Left ventricle myocardium inferior (tissue), 1 donor: ENCODE data around the gene CTXND1. TPM values are rescaled to one million over a fixed set of nuclear protein-coding genes. Genes with fewer than 3 reads are reported as not detected.

ENCODE experiments used
- DNase-seq: peaks from one replicate; pipeline ENCODE4 v3.0.0-alpha.2; 2020
- H3K27ac ChIP-seq: fragments of 200-600 bp; replicated peaks from 2 replicates; pipeline ENCODE4 v1.8.0; 2021
- H3K27me3 ChIP-seq: fragments of 200-600 bp; 2 replicates; pipeline ENCODE4 v1.8.0; 2021; ENCODE audit warnings: low read depth
- H3K36me3 ChIP-seq: fragments of 200-600 bp; 2 replicates; pipeline ENCODE4 v1.8.0; 2021
- H3K4me1 ChIP-seq: fragments of 200-600 bp; 2 replicates; pipeline ENCODE4 v1.8.0; 2021
- H3K4me3 ChIP-seq: fragments of 200-600 bp; 2 replicates; pipeline ENCODE4 v1.8.0; 2021; ENCODE audit warnings: mild to moderate bottlenecking, moderate library complexity
- H3K9me3 ChIP-seq: fragments of 200-600 bp; replicated peaks from 2 replicates; pipeline ENCODE4 v1.8.0; 2021
- intact Hi-C: fragments of 100-400 bp; cut with micrococcal nuclease; formaldehyde crosslinking; loops from one replicate; pipeline ENCODE4 v1.11.0; 2022
- total RNA-seq: library from RNA; stranded (reverse); fragmentation: NEBNext Ultra II Directional; extraction: Animal tissue kit (Norgen Biotek cat#: 25700); gene quantifications from one replicate; pipeline ENCODE4 v1.2.1, GENCODE V29; 2021
- TF ChIP-seq, protein P1 (sequence below): fragments of 200-600 bp; IDR thresholded peaks from 2 replicates; pipeline ENCODE4 v1.8.0; 2021; ENCODE audit warnings: antibody characterized with exemption, mild to moderate bottlenecking, borderline replicate concordance
- donor health status: DM: no; HTN: yes; CAD: no; lungs with severe emphysema.

CTXND1 gene
- total RNA-seq, 1 donor from 2014 or later, result 2.1 TPM

DNA sequence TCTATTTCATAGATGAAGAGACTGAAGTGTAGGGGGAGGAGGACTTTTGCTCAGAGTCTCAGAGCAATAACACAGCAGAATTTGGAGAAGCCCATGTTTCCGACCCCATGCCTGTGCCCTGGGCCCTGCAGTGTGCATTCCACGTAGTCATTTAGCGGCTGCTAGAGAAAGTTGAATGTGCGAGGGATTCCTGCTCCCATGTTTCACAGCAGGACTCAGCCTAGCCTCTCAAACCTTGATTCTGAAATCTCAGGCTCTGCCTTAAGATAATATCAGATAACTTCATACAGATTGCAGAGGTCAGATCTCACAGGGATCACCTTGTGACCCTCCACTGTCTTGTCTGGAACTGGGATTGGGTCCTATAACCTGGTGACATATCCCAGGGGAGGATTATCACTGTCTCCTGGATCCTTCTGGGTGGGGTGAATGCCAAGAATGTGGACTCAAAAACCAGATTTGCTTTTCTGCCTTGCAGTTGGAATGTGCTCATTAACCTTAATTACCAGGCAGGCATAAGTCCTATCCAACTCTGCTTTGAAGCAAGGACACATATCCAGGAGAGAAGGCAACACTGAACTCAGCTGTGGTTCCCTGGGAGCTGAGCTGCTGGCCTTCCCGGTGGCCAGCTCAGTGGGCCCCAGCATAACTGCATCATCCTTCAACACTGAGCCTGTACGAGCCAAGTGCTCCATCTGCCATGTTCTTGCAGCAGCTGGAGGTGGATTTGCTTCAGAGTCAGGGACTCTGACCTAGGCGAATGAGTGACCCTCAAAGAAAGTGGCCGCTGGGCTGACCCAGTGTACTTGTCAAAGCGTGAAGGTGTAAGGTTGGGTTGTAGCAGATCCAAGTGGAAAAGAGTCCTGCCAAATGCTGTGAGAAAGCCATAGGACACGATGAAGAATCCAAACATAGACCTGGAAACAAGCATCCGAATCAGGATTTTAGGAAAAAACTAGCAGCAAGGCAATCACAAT lies 43.0 kb downstream of the CTXND1 start:
- peaks cover 32% of the 10 kb centered on the region for H3K4me1 ChIP-seq
- H3K4me3 ChIP-seq, result no peak overlapping the region
- H3K9me3 ChIP-seq, result peaks cover 12% of the 10 kb centered on the region
- no peak for DNase-seq
- no peaks in the 10 kb centered on the region for H3K36me3 ChIP-seq
- peaks cover 8% of the 10 kb centered on the region for H3K27me3 ChIP-seq
- TF ChIP-seq, protein P1, sequence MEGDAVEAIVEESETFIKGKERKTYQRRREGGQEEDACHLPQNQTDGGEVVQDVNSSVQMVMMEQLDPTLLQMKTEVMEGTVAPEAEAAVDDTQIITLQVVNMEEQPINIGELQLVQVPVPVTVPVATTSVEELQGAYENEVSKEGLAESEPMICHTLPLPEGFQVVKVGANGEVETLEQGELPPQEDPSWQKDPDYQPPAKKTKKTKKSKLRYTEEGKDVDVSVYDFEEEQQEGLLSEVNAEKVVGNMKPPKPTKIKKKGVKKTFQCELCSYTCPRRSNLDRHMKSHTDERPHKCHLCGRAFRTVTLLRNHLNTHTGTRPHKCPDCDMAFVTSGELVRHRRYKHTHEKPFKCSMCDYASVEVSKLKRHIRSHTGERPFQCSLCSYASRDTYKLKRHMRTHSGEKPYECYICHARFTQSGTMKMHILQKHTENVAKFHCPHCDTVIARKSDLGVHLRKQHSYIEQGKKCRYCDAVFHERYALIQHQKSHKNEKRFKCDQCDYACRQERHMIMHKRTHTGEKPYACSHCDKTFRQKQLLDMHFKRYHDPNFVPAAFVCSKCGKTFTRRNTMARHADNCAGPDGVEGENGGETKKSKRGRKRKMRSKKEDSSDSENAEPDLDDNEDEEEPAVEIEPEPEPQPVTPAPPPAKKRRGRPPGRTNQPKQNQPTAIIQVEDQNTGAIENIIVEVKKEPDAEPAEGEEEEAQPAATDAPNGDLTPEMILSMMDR, result no peak
- no peak overlapping the region for H3K27ac ChIP-seq
- intact Hi-C loops, result no loop called here

DNA sequence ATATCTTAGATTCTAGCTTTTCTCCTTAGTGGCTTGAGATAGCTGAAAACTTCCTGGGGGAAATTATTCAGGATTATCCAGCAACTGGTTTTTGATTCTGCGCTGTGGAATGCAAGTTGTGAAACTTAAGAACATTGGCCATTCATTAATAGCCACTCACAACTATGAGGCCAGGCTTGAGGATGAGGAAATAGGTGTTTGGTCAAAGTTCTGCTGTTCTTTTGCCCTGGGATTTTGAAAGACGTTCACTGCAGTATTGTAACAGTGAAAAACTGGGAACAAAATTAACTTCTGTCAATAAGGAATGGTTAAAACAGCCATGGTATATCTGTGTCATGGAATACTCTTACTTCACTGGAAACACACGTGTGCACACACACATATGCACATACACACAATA lies 44.1 kb downstream of the CTXND1 start:
- Histone ChIP-seq H3K27me3 (peaks cover 10% of the 10 kb centered on the region), H3K36me3 (no peaks in the 10 kb centered on the region), H3K4me3 (no peak overlapping the region), H3K27ac (no peak overlapping the region), H3K9me3 (peaks cover 4% of the 10 kb centered on the region), H3K4me1 (peaks cover 32% of the 10 kb centered on the region)
- TF ChIP-seq, protein P1, result no peak
- intact Hi-C loops, result no loop called here
- no peak for DNase-seq

DNA sequence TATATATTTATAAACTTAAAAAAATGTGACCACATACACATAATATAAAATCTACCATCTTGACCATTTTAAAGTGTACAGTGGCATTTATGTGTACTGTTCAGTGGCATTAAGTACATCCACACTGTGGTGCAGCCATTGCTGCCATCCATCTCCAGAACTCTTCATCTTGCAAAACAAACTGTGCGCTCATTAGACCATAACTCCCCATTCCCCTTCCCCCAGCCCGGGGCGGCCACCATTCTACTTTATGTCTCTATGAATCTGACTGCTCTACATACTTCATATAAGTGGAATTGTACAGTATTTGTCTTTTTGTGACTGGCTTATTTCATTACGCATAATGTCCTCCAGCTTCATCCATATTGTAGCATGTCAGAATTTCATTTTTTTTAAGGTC lies 47.8 kb downstream of the CTXND1 start:
- H3K9me3 ChIP-seq, result no peaks in the 10 kb centered on the region
- intact Hi-C loops, result no loop called here

DNA sequence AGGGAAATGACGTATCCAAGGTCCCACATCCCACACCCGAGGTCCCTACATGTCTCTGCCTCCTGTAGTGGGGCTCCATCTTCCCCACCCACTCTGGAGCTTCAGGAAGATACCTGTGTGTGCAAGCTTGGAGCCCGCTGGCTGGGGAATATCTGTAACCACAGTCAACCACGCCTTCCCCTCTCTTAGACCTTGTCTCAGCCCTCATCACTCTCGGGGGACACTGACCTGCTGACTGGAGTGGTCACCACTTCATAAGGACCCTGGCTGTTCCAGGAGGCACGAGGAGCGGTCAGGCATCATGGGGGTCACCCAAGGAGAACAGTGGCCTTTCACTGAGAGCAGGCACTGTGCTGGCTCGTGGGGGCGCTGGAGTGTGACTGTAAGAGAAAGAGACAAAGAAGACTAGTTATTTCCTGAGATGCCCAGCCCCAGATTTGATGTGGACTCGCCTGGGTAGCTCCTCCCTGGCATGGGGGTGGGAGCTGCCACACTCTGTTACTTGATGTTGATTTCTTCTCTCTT lies 48.6 kb downstream of the CTXND1 start:
- intact Hi-C loops, result no loop called here
- no peak overlapping the region for H3K27ac ChIP-seq
- no peak for DNase-seq
- TF ChIP-seq, protein P1, result no peak
- H3K9me3 ChIP-seq, result no peaks in the 10 kb centered on the region
- H3K36me3 ChIP-seq, result no peaks in the 10 kb centered on the region
- H3K4me1 ChIP-seq, result no peaks in the 10 kb centered on the region
- H3K27me3 ChIP-seq, result peaks cover 15% of the 10 kb centered on the region
- no peak overlapping the region for H3K4me3 ChIP-seq

More for the DNA sequence above, 47.8 kb downstream of the CTXND1 start:
- no peak for DNase-seq
- TF ChIP-seq, protein P1, result no peak
- Histone ChIP-seq H3K36me3 (no peaks in the 10 kb centered on the region), H3K4me1 (peaks cover 4% of the 10 kb centered on the region), H3K27ac (no peak overlapping the region), H3K4me3 (no peak overlapping the region), H3K27me3 (peaks cover 21% of the 10 kb centered on the region)

DNA sequence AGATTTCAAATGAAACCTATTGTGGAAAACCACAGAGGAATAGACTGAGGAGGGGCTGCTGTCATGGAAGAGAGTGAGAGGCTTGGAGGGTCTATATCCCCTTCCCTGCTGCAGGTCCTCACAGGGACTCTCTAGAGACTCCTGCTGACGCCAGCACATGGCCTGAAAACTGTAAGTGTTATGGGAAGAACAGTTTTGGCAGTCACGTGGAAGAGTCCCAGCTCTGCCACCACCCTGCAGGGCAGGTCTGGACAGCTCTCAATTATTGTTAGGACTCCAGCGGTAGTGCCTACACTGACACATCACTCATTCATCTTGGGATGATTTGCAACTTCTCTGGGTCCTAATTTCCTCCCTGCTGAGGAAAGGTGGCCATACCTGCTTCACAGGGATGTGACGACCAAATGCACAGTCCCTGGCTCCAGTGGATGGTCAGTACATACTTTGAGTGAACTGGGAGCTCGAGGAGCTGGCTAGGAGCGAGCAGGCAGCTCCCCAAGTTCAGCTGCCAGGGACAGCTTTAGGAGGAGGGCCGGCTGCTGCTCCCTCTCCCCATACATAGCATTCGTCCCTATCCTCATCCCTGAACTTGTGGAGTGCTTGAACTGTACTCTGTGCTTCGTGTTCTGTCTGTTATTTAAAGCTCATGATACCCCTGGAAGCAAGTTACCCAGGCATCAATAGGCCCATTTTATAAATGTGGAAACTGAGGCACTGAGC lies 49.2 kb downstream of the CTXND1 start:
- H3K27me3 ChIP-seq, result peaks cover 15% of the 10 kb centered on the region
- H3K4me3 ChIP-seq, result no peak overlapping the region
- no peaks in the 10 kb centered on the region for H3K36me3 ChIP-seq
- no peak overlapping the region for H3K27ac ChIP-seq
- intact Hi-C loops, result no loop called here
- no peaks in the 10 kb centered on the region for H3K4me1 ChIP-seq
- no peak for DNase-seq
- TF ChIP-seq, protein P1, result no peak
- no peaks in the 10 kb centered on the region for H3K9me3 ChIP-seq
